GM12891 (cell line): Measurements from ENCODE around the gene PCSK6.

Experiments used
- PAX5 ChIP-seq: IDR thresholded peaks from 2 replicates; pipeline ENCODE4 v1.6.1; 2011; ENCODE audit warnings: low read length, moderate library complexity, mild to moderate bottlenecking; ENCODE audit not compliant: insufficient read depth, severe bottlenecking
- POLR2A ChIP-seq: IDR thresholded peaks from 2 replicates; pipeline ENCODE4 v1.6.1; 2011; ENCODE audit warnings: low read depth, low read length, control low read depth
- POLR2AphosphoS5 ChIP-seq: IDR thresholded peaks from 2 replicates; pipeline ENCODE4 v1.6.1; 2011; ENCODE audit warnings: low read depth, low read length, control low read depth
- SPI1 ChIP-seq: IDR thresholded peaks from 2 replicates; pipeline ENCODE4 v1.6.1; 2011; ENCODE audit warnings: low read depth, low read length, control low read depth
- TAF1 ChIP-seq: IDR thresholded peaks from 2 replicates; pipeline ENCODE4 v1.6.1; 2011; ENCODE audit warnings: low read depth, low read length, control low read depth

DNA sequence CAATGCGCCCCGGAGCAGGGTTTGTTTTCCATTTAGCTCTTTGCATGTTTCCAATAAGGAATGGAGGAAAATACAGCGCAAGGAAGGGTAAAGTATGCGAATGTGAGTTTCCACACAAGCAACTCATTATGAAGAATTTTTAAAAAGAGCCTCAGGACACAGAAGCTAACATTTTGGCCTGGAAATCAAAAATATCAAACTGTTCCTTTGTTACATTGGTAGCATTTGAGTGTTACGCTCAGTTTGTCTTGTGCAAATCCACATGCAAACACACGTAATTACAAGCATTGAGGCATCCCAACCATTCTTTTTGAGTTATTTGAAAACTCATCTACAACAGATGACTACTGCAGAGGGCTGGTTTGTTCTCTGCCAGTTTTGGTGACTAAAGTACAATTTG is 101.5 kb downstream of the PCSK6 start:
- no peak for TF ChIP-seq POLR2A
- no peak for TF ChIP-seq POLR2AphosphoS5
- TF ChIP-seq TAF1, result no peak
- no peak for TF ChIP-seq SPI1
- no peak for TF ChIP-seq PAX5
